IPS-11a (cell line): Measurements from ENCODE around the gene BMERB1.
"Not testable (repeated sequence)": the region's sequence is repeated elsewhere in the genome, so short reads cannot be mapped to it uniquely, and the experiment has no call there.

Source experiments
- H3K4me3 ChIP-seq: one replicate; pipeline ENCODE4 v1.5.1; 2013; ENCODE audit warnings: low read depth, low read length, control low read depth

BMERB1 gene

GRCh38 chr16:15519790-15520189 is 85.4 kb downstream of the BMERB1 start:
- no peak overlapping the region for H3K4me3 ChIP-seq

GRCh38 chr16:15521390-15521757 is 87.0 kb downstream of the BMERB1 start:
- no peak overlapping the region for H3K4me3 ChIP-seq

GRCh38 chr16:15521758-15522509 is 87.5 kb downstream of the BMERB1 start:
- H3K4me3 ChIP-seq = no peak overlapping the region

GRCh38 chr16:15523092-15523541 is 88.7 kb downstream of the BMERB1 start:
- no peak overlapping the region for H3K4me3 ChIP-seq

GRCh38 chr16:15523939-15524338 is 89.6 kb downstream of the BMERB1 start:
- H3K4me3 ChIP-seq = no peak overlapping the region

- no peak overlapping the region for H3K4me3 ChIP-seq
Measured at GRCh38 chr16:15524966-15525365, 90.6 kb downstream of the BMERB1 start.

- H3K4me3 ChIP-seq = no peak overlapping the region
Measured at GRCh38 chr16:15526097-15526496, 91.7 kb downstream of the BMERB1 start.

GRCh38 chr16:15526731-15527130 is 92.3 kb downstream of the BMERB1 start:
- no peak overlapping the region for H3K4me3 ChIP-seq

- H3K4me3 ChIP-seq = no peak overlapping the region
Measured at GRCh38 chr16:15529673-15530072, 95.3 kb downstream of the BMERB1 start.

GRCh38 chr16:15530085-15530484 is 95.7 kb downstream of the BMERB1 start:
- no peak overlapping the region for H3K4me3 ChIP-seq

GRCh38 chr16:15532825-15533224 is 98.4 kb downstream of the BMERB1 start:
- H3K4me3 ChIP-seq = no peak overlapping the region

GRCh38 chr16:15533386-15533785 is 99.0 kb downstream of the BMERB1 start:
- no peak overlapping the region for H3K4me3 ChIP-seq

GRCh38 chr16:15535772-15536171 is 101.4 kb downstream of the BMERB1 start:
- no peak overlapping the region for H3K4me3 ChIP-seq

- no peak overlapping the region for H3K4me3 ChIP-seq
Measured at GRCh38 chr16:15536843-15537242, 102.5 kb downstream of the BMERB1 start.

- H3K4me3 ChIP-seq = no peak overlapping the region
Measured at GRCh38 chr16:15538507-15538906, 104.1 kb downstream of the BMERB1 start.

- no peak overlapping the region for H3K4me3 ChIP-seq
Measured at GRCh38 chr16:15539197-15539596, 104.8 kb downstream of the BMERB1 start.

GRCh38 chr16:15542261-15542660 is 107.9 kb downstream of the BMERB1 start:
- H3K4me3 ChIP-seq = no peak overlapping the region

GRCh38 chr16:15542734-15543347 is 108.5 kb downstream of the BMERB1 start:
- H3K4me3 ChIP-seq = no peak overlapping the region

- no peak overlapping the region for H3K4me3 ChIP-seq
Measured at GRCh38 chr16:15544405-15544804, 110.0 kb downstream of the BMERB1 start.

GRCh38 chr16:15545544-15545943 is 111.2 kb downstream of the BMERB1 start:
- no peak overlapping the region for H3K4me3 ChIP-seq

- not testable (repeated sequence) for H3K4me3 ChIP-seq
Measured at GRCh38 chr16:15547072-15547767, 112.8 kb downstream of the BMERB1 start.

GRCh38 chr16:15547768-15548096 is 113.3 kb downstream of the BMERB1 start:
- no peak overlapping the region for H3K4me3 ChIP-seq
